HG02642 (cell line): Measurements from ENCODE around the gene EPAS1.
A peak's percentile ranks its signal among the peaks of the same experiment; 100 is the strongest.

Experiments
- ATAC-seq: cut with Tn5 transposase; IDR thresholded peaks from one replicate; pipeline ENCODE4 v1.9.1; 2021; ENCODE audit warnings: mild to moderate bottlenecking; ENCODE audit not compliant: unreplicated experiment, poor library complexity

The EPAS1 gene

GRCh38 chr2:46273225-46273863 is 23.9 kb upstream of the EPAS1 start:
- no peak for ATAC-seq

DNA sequence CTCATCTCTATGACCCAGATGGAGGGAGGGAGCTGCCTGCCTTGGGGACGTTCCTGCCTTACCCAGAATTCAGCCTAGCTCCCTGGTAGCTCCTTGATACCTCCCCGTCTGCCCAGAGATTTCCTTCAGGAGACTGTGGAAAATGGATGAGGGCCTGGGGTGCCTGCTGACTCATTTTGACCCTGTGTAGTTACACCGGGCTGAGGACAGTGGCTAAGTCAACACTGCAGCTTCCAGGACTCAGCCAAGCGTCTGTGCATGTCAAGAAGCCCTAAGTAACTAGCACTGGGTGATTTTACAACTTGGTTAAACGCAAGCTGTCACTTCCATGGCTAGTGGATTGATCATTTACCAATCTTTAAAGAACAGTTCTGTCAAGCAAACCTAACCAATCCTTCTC is 23.3 kb upstream of the EPAS1 start:
- ATAC-seq, result no peak

DNA sequence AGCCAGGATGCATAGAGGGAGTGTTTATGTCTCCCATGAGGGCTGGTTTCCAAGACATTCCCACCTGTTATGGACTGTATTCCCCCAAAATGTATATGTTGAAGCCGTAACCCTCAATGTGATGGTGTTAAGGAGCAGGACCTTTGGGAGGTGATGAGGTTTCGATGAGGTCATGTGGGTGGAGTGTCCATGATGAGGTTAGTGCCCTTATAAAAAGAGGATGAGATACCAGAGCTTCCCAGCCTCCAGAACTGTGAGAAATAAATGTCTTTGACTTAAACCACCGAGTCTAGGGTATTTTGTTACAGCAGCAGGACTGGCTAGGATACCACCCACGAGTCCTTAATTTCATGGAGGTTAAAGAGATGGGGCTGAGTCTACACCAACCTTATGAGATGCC is 22.6 kb upstream of the EPAS1 start:
- ATAC-seq, result no peak

- ATAC-seq, result no peak
Measured at GRCh38 chr2:46275995-46276394, 21.2 kb upstream of the EPAS1 start.

DNA sequence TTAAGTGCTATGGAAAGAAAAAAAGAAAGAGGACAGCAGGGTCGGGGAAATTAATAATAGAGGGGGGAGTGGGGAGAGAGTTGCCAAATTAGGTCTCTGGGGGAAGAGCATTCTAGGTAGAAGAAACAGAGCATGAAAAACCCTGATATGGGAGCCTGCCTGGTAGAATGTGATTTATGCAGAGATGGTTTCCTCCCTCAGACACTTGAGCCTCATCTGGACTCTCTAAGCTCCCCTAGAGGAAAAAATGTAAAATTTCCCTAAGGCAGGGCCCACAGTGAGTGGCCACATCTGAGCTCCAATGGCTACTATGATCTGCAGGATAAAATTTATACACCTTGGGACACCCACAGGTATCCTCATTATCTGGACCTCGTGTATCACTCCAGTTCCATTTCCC is 20.6 kb upstream of the EPAS1 start:
- no peak for ATAC-seq

- ATAC-seq, result no peak
Measured at GRCh38 chr2:46277431-46278190, 19.6 kb upstream of the EPAS1 start.

DNA sequence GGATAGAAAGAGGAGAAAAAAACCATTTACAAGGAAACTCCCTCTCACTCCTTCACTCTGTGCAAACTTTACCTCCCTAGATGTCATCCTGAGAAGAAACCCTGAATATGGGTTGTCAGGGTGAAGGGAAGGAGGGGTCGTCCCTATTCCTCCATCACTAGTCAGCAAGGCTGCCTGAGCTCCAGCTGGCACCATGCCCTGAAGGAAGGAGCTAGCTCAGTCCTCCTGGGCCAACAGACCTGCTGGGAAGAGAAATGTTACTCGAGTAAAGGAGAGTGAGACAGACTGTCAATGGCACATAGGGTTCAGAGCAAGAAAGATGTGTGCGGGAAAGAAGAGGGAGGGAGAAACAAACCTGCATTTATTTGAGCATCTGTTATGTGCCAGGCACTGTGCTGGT is 18.3 kb upstream of the EPAS1 start:
- ATAC-seq, result no peak

DNA sequence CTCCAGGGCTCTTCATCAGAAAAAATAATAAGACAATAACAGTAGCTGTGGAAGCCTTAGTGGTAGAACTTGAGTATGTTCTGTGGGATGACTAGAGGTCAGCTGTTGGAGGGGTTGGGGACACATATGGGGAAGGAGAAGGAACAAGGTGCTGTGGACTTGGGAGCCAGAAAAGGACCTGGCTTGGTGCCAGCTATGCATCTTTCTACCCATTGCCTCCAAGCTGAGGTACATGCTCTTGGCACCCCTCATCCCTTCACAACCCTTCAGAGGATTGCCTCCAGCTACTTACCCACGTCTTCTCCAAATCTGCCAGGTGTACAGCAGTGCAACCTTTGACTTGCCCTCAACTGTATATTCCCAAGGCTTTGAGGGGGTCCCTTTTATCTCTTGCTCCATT is 15.3 kb upstream of the EPAS1 start:
- no peak for ATAC-seq

GRCh38 chr2:46283693-46284092 is 13.5 kb upstream of the EPAS1 start:
- ATAC-seq, result no peak

- no peak for ATAC-seq
Measured at GRCh38 chr2:46284260-46284659, 12.9 kb upstream of the EPAS1 start.

DNA sequence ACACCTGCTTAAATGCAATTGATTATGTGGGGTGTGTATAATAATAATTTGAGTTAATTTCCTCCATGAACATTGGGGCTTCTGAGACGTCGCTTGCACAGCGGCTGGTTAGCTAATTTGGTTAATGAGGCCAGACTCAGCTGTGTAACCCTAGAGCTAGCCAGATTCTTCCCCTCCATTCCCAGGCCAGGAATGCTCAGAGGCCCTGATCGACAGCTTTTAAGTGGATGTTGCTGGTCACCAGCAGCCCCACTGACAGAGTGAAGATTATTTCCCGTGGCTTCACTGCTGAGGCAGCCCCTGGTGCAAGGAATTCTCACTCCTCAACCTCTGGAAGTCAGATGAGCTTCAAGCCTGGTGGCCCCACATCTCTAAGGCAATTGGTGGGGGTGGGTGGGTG is 12.4 kb upstream of the EPAS1 start:
- ATAC-seq, result no peak

DNA sequence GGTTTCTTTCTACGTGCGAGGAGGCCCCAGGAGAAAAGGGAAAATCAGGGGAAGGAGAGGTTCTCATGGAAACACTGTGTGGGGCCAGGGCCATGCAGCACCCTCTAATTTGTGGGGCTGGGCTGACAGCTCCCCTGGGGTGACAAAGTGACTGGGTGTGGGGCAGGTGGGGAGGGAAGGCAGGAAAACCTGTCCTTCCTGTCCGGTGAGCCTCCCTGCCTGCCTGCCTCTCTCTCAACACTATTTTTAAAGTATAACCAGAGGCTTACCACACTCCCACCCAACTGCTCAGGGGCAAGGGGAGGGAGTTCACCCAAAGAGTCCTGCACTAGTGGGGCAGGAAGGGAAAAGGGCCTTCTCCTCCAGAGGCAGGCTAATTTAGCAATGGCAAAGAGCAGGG is 10.5 kb upstream of the EPAS1 start:
- no peak for ATAC-seq

GRCh38 chr2:46290078-46290477 is 7.1 kb upstream of the EPAS1 start:
- ATAC-seq, result no peak

GRCh38 chr2:46293466-46293865 is 3.7 kb upstream of the EPAS1 start:
- ATAC-seq, result no peak

GRCh38 chr2:46294176-46294836 is 2.9 kb upstream of the EPAS1 start:
- ATAC-seq, result no peak

GRCh38 chr2:46296216-46296839 is 879 bp upstream of the EPAS1 start:
- no peak for ATAC-seq

GRCh38 chr2:46297546-46298271 is 502 bp downstream of the EPAS1 start:
- ATAC-seq, result peak; percentile 33

GRCh38 chr2:46298272-46298521 is 990 bp downstream of the EPAS1 start:
- ATAC-seq, result no peak

GRCh38 chr2:46298522-46299353 is 1.5 kb downstream of the EPAS1 start:
- ATAC-seq, result no peak
